Subcutaneous adipose tissue (tissue), 4 donors: Measurements from ENCODE around the gene ASPSCR1. TPM values are rescaled to one million over a fixed set of nuclear protein-coding genes. Genes with fewer than 3 reads are reported as not detected.

Source experiments
- CTCF ChIP-seq: fragments of 450-650 bp; IDR thresholded peaks from one replicate; pipeline ENCODE4 v1.5.1; 2016; ENCODE audit warnings: low read depth, mild to moderate bottlenecking, control low read depth, antibody characterized with exemption, moderate library complexity
- total RNA-seq, 4 donors: library from RNA; depleted of rRNA; stranded (reverse); fragments of >200 nt; gene quantifications; one replicate each; pipeline ENCODE4 v1.1.0, GENCODE V29; 2016

The ASPSCR1 gene
- total RNA-seq, 4 donors from 2014 or later: 8.2 to 30.1 (median 18.1) TPM

- no peak for TF ChIP-seq CTCF
Measured at GRCh38 chr17:81960130-81960958, 17.1 kb upstream of the ASPSCR1 start.

GRCh38 chr17:81961087-81961511 is 16.3 kb upstream of the ASPSCR1 start, which contains the start of gene NOTUM:
Gene NOTUM, minus strand, starts transcription at chr17:81961187. Its CDS starts 278 bp downstream, at chr17:81960909.
- no peak for TF ChIP-seq CTCF

GRCh38 chr17:81961521-81962498 is 15.6 kb upstream of the ASPSCR1 start:
- no peak for TF ChIP-seq CTCF

GRCh38 chr17:81962499-81963441 is 14.7 kb upstream of the ASPSCR1 start:
- no peak for TF ChIP-seq CTCF

- TF ChIP-seq CTCF: no peak
Measured at GRCh38 chr17:81964081-81964849, 13.2 kb upstream of the ASPSCR1 start.
